ENCODE results near the gene SYNE2.
"Not testable (repeated sequence)": the region's sequence is repeated elsewhere in the genome, so short reads cannot be mapped to it uniquely, and the experiment has no call there.

SYNE2 gene

DNA sequence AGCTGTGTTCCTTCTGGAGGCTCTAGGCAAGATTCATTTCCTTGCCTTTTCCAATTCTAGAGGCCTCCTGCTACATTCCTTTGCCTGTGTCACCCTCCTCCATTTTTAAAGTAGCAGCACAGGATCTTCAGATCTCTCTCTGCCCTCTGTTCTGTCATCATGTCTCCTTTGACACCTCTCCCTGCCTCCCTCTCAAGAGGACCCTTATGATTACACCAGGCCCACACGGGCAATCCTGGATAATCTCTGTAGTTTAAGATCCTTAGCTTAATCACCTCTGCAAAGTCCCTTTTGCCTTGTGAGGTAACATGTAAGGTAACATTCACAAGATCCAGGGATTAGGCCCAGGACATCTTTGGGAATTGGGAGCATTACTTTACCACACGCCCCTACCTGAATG is 155.2 kb downstream of the SYNE2 start:
- H3K4me3 ChIP-seq (ENCODE audit: low read depth, low read length) = no peak overlapping the region
- DNase-seq (ENCODE audit: low read depth) = no peak
- TF ChIP-seq POLR2A (IDR thresholded peaks at IDR 0.05; ENCODE audit: extremely low read depth, insufficient read length) (no peak), MYC (IDR thresholded peaks at IDR 0.05; ENCODE audit: low read depth, low read length) (no peak)
- TF ChIP-seq, protein P1, sequence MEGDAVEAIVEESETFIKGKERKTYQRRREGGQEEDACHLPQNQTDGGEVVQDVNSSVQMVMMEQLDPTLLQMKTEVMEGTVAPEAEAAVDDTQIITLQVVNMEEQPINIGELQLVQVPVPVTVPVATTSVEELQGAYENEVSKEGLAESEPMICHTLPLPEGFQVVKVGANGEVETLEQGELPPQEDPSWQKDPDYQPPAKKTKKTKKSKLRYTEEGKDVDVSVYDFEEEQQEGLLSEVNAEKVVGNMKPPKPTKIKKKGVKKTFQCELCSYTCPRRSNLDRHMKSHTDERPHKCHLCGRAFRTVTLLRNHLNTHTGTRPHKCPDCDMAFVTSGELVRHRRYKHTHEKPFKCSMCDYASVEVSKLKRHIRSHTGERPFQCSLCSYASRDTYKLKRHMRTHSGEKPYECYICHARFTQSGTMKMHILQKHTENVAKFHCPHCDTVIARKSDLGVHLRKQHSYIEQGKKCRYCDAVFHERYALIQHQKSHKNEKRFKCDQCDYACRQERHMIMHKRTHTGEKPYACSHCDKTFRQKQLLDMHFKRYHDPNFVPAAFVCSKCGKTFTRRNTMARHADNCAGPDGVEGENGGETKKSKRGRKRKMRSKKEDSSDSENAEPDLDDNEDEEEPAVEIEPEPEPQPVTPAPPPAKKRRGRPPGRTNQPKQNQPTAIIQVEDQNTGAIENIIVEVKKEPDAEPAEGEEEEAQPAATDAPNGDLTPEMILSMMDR (IDR thresholded peaks at IDR 0.05; ENCODE audit: low read depth, low read length) = no peak
- TF ChIP-seq, protein P2, sequence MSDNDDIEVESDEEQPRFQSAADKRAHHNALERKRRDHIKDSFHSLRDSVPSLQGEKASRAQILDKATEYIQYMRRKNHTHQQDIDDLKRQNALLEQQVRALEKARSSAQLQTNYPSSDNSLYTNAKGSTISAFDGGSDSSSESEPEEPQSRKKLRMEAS (IDR thresholded peaks at IDR 0.05; ENCODE audit: low read depth, low read length) = no peak

DNA sequence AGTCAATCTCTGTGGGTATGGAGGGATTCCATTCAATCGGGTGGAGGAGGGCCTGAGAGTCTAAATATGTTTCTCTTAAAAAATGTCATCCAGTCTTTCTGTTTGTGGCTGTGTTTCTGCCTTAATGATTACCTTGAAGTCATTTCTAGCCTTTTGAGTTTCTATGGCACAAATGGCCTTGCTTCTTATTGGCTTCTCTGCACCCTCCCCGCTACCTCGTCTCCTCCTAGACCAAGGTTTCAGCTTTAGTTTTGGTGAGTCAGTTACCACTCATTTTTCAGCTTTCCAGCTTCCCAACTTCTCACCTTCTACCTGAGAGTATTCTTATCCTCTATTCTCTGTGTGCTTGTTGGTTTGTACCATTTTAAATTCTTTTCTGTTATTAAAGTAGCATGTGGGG is 159.2 kb downstream of the SYNE2 start:
- DNase-seq (ENCODE audit: low read depth) = no peak
- TF ChIP-seq, protein P2 (IDR thresholded peaks at IDR 0.05; ENCODE audit: low read depth, low read length) = no peak
- no peak overlapping the region for H3K4me3 ChIP-seq (ENCODE audit: low read depth, low read length)

DNA sequence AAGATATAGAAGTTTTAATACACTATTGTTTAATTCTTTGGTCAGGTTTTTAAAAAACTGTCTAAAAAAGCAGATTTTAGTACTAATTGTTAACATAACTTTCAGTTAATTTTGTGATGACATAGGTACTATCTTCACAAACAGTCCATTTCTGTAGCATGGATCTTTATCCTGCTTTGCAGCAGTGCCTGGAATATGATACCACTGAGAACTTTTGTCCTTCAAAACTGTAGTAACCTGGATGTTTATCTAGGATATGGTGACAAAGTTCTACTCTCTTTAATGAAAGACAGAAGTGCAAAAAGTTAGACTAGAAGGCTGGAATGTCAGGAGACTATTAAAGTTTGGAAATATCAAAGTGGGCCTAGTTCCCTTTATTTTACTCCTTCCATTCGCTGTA is 159.9 kb downstream of the SYNE2 start:
- no peak for DNase-seq (ENCODE audit: low read depth)
- no peak overlapping the region for H3K4me3 ChIP-seq (ENCODE audit: low read depth, low read length)
- no peak for TF ChIP-seq POLR2A (IDR thresholded peaks at IDR 0.05; ENCODE audit: extremely low read depth, insufficient read length)
- no peak for TF ChIP-seq MYC (IDR thresholded peaks at IDR 0.05; ENCODE audit: low read depth, low read length)
- TF ChIP-seq, protein P1 (IDR thresholded peaks at IDR 0.05; ENCODE audit: low read depth, low read length) = no peak
- TF ChIP-seq, protein P2 (IDR thresholded peaks at IDR 0.05; ENCODE audit: low read depth, low read length) = no peak

DNA sequence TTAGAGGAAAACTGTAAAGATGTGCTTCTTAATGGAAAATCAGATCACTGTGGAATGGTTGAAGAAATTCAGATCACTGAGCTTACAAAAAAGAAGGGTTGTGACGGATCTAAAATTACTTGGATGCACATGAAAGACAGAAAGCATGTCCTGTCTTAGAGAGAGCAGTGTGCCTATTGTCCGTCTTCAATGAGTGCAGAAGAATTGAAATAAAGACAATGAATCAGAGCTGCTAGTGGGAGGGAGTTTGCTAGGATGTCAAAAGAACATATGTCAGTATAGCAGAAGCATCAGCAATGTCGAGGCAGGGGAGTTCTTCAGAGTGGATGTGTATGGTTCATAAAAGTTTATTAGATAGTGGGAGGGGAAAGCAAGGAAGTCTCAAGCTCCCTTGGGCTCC is 172.7 kb downstream of the SYNE2 start:
- DNase-seq (ENCODE audit: low read depth) = no peak
- no peak overlapping the region for H3K4me3 ChIP-seq (ENCODE audit: low read depth, low read length)
- no peak for TF ChIP-seq POLR2A (IDR thresholded peaks at IDR 0.05; ENCODE audit: extremely low read depth, insufficient read length)
- TF ChIP-seq, protein P2 (IDR thresholded peaks at IDR 0.05; ENCODE audit: low read depth, low read length) = no peak
- TF ChIP-seq MYC (IDR thresholded peaks at IDR 0.05; ENCODE audit: low read depth, low read length) = no peak
- TF ChIP-seq, protein P1 (IDR thresholded peaks at IDR 0.05; ENCODE audit: low read depth, low read length) = no peak

DNA sequence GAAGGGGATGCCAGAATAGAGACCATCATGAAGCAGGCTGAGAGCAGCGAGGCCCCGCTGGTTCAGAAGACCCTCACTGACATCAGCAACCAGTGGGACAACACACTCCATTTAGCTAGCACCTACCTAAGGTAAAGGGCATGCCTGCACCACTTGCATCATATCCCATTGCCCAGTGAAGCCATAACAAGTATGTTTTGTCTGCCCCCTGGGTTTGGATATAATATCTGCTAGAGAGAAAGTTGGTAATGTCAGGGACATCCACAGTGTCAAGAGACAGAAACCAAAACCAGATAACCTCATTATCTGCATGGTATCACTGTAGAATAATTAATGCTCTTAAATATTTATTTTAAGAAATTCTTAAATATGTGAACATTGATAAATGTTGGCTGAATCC is 173.8 kb downstream of the SYNE2 start:
- H3K4me3 ChIP-seq (ENCODE audit: low read depth, low read length) = no peak overlapping the region
- no peak for DNase-seq (ENCODE audit: low read depth)
- TF ChIP-seq, protein P1 (IDR thresholded peaks at IDR 0.05; ENCODE audit: low read depth, low read length) = no peak
- no peak for TF ChIP-seq MYC (IDR thresholded peaks at IDR 0.05; ENCODE audit: low read depth, low read length)
- TF ChIP-seq POLR2A (IDR thresholded peaks at IDR 0.05; ENCODE audit: extremely low read depth, insufficient read length) = no peak

DNA sequence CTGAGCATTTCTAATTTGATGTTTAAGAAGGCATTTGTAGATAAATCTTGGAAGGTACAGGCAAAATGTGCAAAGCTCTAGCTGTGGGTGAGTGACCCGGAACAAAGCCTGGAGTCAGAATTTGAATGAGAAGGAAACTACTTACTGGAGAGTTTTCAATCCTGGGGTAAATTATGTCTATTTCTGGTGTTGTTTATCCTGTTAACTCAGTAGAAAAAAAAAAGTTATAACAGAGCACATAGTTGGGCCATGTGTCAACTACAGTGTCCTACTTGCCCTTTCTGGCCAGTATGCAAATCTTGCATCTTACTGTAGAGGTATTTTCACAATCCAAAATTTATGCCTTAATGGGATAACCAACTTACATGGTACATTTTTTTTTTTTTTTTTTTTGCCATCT is 182.3 kb downstream of the SYNE2 start:
- no peak for TF ChIP-seq POLR2A (IDR thresholded peaks at IDR 0.05; ENCODE audit: extremely low read depth, insufficient read length)
- TF ChIP-seq MYC (IDR thresholded peaks at IDR 0.05; ENCODE audit: low read depth, low read length) = no peak
- no peak for DNase-seq (ENCODE audit: low read depth)
- no peak overlapping the region for H3K4me3 ChIP-seq (ENCODE audit: low read depth, low read length)

DNA sequence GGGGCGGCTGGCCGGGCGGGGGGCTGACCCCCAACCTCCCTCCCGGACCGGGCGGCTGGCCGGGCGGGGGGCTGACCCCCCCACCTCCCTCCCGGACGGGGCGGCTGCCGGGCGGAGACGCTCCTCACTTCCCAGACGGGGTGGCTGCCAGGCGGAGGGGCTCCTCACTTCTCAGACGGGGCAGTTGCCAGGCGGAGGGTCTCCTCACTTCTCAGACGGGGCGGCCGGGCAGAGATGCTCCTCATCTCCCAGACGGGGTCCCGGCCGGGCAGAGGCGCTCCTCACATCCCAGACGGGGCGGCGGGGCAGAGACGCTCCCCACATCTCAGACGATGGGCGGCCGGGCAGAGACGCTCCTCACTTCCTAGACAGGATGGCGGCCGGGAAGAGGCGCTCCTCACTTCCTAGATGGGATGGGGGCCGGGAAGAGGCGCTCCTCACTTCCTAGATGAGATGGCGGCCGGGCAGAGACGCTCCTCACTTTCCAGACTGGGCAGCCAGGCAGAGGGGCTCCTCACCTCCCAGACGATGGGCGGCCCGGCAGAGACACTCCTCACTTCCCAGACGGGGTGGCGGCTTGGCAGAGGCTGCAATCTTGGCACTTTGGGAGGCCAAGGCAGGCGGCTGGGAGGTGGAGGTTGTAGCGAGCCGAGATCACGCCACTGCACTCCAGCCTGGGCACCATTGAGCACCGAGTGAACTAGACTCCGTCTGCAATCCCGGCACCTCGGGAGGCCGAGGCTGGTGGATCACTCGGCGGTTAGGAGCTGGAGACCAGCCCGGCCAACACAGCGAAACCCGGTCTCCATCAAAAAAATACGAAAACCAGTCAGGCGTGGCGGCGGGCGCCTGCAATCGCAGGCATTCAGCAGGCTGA is 185.3 kb downstream of the SYNE2 start:
- DNase-seq (ENCODE audit: low read depth); H3K4me3 ChIP-seq (ENCODE audit: low read depth, low read length): not testable (repeated sequence)

Measured in NB4 (cell line).